ENCODE data around the gene IFT88.

The IFT88 gene

DNA sequence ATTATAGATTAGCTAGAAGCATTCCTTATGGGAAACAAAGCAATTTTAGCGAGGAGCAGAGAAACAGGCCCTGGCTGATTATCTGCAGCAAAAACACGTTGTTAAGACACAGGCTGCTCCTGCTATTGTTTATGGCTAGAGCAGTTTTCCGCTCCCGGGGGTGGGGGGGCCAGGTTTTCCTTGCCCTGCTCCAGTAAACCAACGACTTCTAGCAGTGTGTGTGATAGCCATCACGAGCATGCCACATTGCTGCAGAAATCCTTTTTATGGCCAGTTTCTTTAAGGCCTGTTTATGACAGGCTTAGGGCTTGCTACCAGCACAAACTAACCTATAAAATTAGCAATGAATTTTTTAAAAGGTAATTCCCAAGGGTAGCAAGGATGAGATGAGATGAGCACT lies 118.1 kb downstream of the IFT88 start:
- no peaks in the 10 kb centered on the region for H3K4me1 ChIP-seq (ENCODE audit: low read length)
- H3K9me3 ChIP-seq (replicated peaks; ENCODE audit: insufficient read depth, low read length), result no peaks in the 10 kb centered on the region
- no peak overlapping the region for H3K4me3 ChIP-seq (ENCODE audit: low read length)
- no peak overlapping the region for H2AFZ ChIP-seq (ENCODE audit: low read length)
- no peaks in the 10 kb centered on the region for H3K27me3 ChIP-seq (replicated peaks; ENCODE audit: insufficient read depth, low read length)
- H3K4me2 ChIP-seq (ENCODE audit: low read depth, low read length), result no peak overlapping the region
- no peaks in the 10 kb centered on the region for H3K79me2 ChIP-seq (ENCODE audit: low read length)
- no peak overlapping the region for H3K9ac ChIP-seq (ENCODE audit: low read length)
- H3K9me2 ChIP-seq (replicated peaks; ENCODE audit: insufficient read depth, low read length), result no peaks in the 10 kb centered on the region
- H3K27ac ChIP-seq (ENCODE audit: low read length), result no peak overlapping the region
- no peaks in the 10 kb centered on the region for H4K20me1 ChIP-seq (ENCODE audit: insufficient read depth, low read length)
- no peaks in the 10 kb centered on the region for H3K36me3 ChIP-seq (replicated peaks; ENCODE audit: insufficient read depth, low read length)
- TF ChIP-seq EZH2phosphoT487 (IDR thresholded peaks at IDR 0.05; ENCODE audit: low read length), result no peak
- TF ChIP-seq, protein P1, sequence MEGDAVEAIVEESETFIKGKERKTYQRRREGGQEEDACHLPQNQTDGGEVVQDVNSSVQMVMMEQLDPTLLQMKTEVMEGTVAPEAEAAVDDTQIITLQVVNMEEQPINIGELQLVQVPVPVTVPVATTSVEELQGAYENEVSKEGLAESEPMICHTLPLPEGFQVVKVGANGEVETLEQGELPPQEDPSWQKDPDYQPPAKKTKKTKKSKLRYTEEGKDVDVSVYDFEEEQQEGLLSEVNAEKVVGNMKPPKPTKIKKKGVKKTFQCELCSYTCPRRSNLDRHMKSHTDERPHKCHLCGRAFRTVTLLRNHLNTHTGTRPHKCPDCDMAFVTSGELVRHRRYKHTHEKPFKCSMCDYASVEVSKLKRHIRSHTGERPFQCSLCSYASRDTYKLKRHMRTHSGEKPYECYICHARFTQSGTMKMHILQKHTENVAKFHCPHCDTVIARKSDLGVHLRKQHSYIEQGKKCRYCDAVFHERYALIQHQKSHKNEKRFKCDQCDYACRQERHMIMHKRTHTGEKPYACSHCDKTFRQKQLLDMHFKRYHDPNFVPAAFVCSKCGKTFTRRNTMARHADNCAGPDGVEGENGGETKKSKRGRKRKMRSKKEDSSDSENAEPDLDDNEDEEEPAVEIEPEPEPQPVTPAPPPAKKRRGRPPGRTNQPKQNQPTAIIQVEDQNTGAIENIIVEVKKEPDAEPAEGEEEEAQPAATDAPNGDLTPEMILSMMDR (IDR thresholded peaks at IDR 0.05; ENCODE audit: low read length), result no peak
- no peak for TF ChIP-seq EZH2 (optimal IDR thresholded peaks at IDR 0.05; ENCODE audit: low read depth, low read length)
- H3F3A ChIP-seq (ENCODE audit: insufficient read depth, low read length), result no peaks in the 10 kb centered on the region
- no peak for DNase-seq

DNA sequence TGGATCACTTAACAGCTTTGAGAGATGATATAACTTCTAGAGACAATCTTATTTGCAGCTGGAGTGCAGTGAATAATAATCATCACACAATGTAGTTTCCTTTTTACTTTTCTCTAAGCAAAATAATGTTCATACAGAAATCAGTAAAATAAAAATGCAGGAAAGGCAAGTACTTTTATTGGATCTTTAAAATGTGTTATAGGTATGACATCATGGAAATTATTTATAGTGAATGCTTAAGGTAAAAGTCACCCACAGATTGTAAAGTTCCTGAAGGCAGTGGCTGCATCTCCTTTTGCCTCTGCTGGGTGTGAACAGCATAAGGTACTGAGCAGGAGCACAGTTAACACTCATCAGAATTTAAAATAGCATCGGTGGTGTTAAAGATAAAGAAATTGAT lies 119.2 kb downstream of the IFT88 start:
- H3K79me2 ChIP-seq (ENCODE audit: low read length), result no peaks in the 10 kb centered on the region
- no peak for DNase-seq
- no peaks in the 10 kb centered on the region for H3K27me3 ChIP-seq (replicated peaks; ENCODE audit: insufficient read depth, low read length)
- H3K4me2 ChIP-seq (ENCODE audit: low read depth, low read length), result no peak overlapping the region
- H3K4me3 ChIP-seq (ENCODE audit: low read length), result no peak overlapping the region
- no peaks in the 10 kb centered on the region for H3K36me3 ChIP-seq (replicated peaks; ENCODE audit: insufficient read depth, low read length)
- no peak overlapping the region for H3K9ac ChIP-seq (ENCODE audit: low read length)
- H4K20me1 ChIP-seq (ENCODE audit: insufficient read depth, low read length), result no peaks in the 10 kb centered on the region
- no peak overlapping the region for H2AFZ ChIP-seq (ENCODE audit: low read length)
- no peaks in the 10 kb centered on the region for H3K9me2 ChIP-seq (replicated peaks; ENCODE audit: insufficient read depth, low read length)
- H3F3A ChIP-seq (ENCODE audit: insufficient read depth, low read length), result no peaks in the 10 kb centered on the region
- H3K4me1 ChIP-seq (ENCODE audit: low read length), result no peaks in the 10 kb centered on the region
- no peaks in the 10 kb centered on the region for H3K9me3 ChIP-seq (replicated peaks; ENCODE audit: insufficient read depth, low read length)
- no peak overlapping the region for H3K27ac ChIP-seq (ENCODE audit: low read length)
- TF ChIP-seq, protein P1 (IDR thresholded peaks at IDR 0.05; ENCODE audit: low read length), result no peak
- TF ChIP-seq EZH2phosphoT487 (IDR thresholded peaks at IDR 0.05; ENCODE audit: low read length) (no peak), EZH2 (optimal IDR thresholded peaks at IDR 0.05; ENCODE audit: low read depth, low read length) (no peak)

DNA sequence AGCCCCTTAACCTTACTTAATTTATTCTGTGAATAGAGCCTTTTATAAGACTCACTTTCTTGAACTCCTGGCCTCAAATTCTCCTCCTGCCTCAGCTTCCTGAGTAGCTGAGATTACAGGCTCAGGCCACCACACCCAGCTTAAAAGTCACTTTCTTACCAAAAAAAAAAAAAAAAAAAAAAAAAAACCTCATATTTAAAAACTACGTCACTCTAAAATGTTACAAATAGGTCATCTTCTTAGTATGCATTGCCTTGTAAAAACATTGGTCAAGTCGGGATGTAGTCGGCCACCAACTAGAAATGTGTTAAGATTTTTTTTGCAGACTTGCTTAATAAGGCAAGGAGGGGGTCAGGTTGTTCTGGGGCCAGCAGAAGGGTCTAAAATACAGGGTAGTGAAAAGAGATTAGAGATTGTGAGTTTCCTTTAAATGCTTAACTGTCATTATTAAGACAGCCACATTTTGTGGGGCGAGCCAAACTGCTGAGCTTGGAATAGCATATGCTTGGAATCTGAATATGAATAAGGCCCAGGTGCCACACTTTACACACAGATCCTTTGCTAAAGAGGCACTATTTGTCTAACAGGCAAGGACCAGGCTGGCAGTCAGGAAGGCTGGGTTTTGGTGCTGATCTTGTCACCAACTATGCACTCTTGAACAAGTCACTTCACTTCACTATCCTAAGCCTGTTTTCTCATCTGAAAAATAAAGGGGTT lies 120.1 kb downstream of the IFT88 start:
- Histone ChIP-seq H3K36me3 (replicated peaks; ENCODE audit: insufficient read depth, low read length) (no peaks in the 10 kb centered on the region), H3K9me3 (replicated peaks; ENCODE audit: insufficient read depth, low read length) (no peaks in the 10 kb centered on the region), H3K9ac (ENCODE audit: low read length) (no peak overlapping the region), H3K9me2 (replicated peaks; ENCODE audit: insufficient read depth, low read length) (no peaks in the 10 kb centered on the region), H3K27ac (ENCODE audit: low read length) (no peak overlapping the region), H4K20me1 (ENCODE audit: insufficient read depth, low read length) (no peaks in the 10 kb centered on the region), H3K27me3 (replicated peaks; ENCODE audit: insufficient read depth, low read length) (no peaks in the 10 kb centered on the region), H3F3A (ENCODE audit: insufficient read depth, low read length) (no peaks in the 10 kb centered on the region), H2AFZ (ENCODE audit: low read length) (no peak overlapping the region), H3K4me1 (ENCODE audit: low read length) (no peaks in the 10 kb centered on the region), H3K4me2 (ENCODE audit: low read depth, low read length) (no peak overlapping the region), H3K4me3 (ENCODE audit: low read length) (no peak overlapping the region), H3K79me2 (ENCODE audit: low read length) (no peaks in the 10 kb centered on the region)
- no peak for DNase-seq
- TF ChIP-seq EZH2phosphoT487 (IDR thresholded peaks at IDR 0.05; ENCODE audit: low read length) (no peak), EZH2 (optimal IDR thresholded peaks at IDR 0.05; ENCODE audit: low read depth, low read length) (no peak)
- TF ChIP-seq, protein P1 (IDR thresholded peaks at IDR 0.05; ENCODE audit: low read length), result no peak

All from MM.1S (cell line).